Osteoblast (primary cell): ENCODE data around the gene SLC25A26. TPM values are rescaled to one million over a fixed set of nuclear protein-coding genes. Genes with fewer than 3 reads are reported as not detected.
A peak's percentile ranks its signal among the peaks of the same experiment; 100 is the strongest.
"Not testable (repeated sequence)": the region's sequence is repeated elsewhere in the genome, so short reads cannot be mapped to it uniquely, and the experiment has no call there.

Source experiments
- DNase-seq: peaks from one replicate; pipeline ENCODE4 v3.0.0; 2011; ENCODE audit warnings: low spot score, mixed read lengths; ENCODE audit not compliant: insufficient read length; ENCODE audit errors: missing footprints
- H2AFZ ChIP-seq: 2 replicates; pipeline ENCODE4 v1.6.0; 2011; ENCODE audit warnings: mild to moderate bottlenecking, low read length
- H3K27ac ChIP-seq: 2 replicates; pipeline ENCODE4 v1.5.1; 2011; ENCODE audit warnings: mild to moderate bottlenecking, low read depth, low read length, moderate library complexity
- H3K27me3 ChIP-seq: 2 replicates; pipeline ENCODE4 v1.6.0; 2012; ENCODE audit warnings: mild to moderate bottlenecking, control low read depth, inconsistent platforms, low read length, moderate library complexity; ENCODE audit not compliant: insufficient read depth
- H3K36me3 ChIP-seq: 2 replicates; pipeline ENCODE4 v1.5.1; 2011; ENCODE audit warnings: mild to moderate bottlenecking, low read length, control low read depth, moderate library complexity; ENCODE audit not compliant: insufficient read depth
- H3K4me1 ChIP-seq: 2 replicates; pipeline ENCODE4 v1.5.1; 2011; ENCODE audit warnings: mild to moderate bottlenecking, low read length, control low read depth, moderate library complexity; ENCODE audit not compliant: insufficient read depth
- H3K4me2 ChIP-seq: 2 replicates; pipeline ENCODE4 v1.6.0; 2011; ENCODE audit warnings: mild to moderate bottlenecking, low read length; ENCODE audit not compliant: insufficient read depth
- H3K4me3 ChIP-seq: fragments of 200-600 bp; sonication (generic); 3 replicates; pipeline ENCODE4 v1.5.1; 2012; ENCODE audit warnings: mild to moderate bottlenecking, low read length, inconsistent platforms; ENCODE audit not compliant: insufficient read depth
- H3K79me2 ChIP-seq: 2 replicates; pipeline ENCODE4 v1.6.0; 2012; ENCODE audit warnings: mild to moderate bottlenecking, low read length, control low read depth, inconsistent platforms; ENCODE audit not compliant: insufficient read depth
- H3K9me3 ChIP-seq: 2 replicates; pipeline ENCODE4 v1.5.1; 2011; ENCODE audit warnings: low read depth, low read length, control low read depth
- H4K20me1 ChIP-seq: 2 replicates; pipeline ENCODE4 v1.6.0; 2012; ENCODE audit warnings: mild to moderate bottlenecking, low read length, control low read depth; ENCODE audit not compliant: insufficient read depth
- total RNA-seq: library from RNA; depleted of rRNA; stranded (reverse); fragments of >200 nt; gene quantifications from 2 replicates; pipeline ENCODE4 v1.2.3, GENCODE V29; 2012
- TF ChIP-seq, protein P1 (sequence below): IDR thresholded peaks from 2 replicates; pipeline ENCODE4 v1.5.1; 2011; ENCODE audit warnings: mild to moderate bottlenecking, low read depth, low read length, moderate library complexity; ENCODE audit errors: extremely low read depth

The SLC25A26 gene
- total RNA-seq, 1 donor: 26.1 TPM

GRCh38 chr3:66416556-66417304, 195.9 kb downstream of the SLC25A26 start:
- no peaks in the 10 kb centered on the region for H4K20me1 ChIP-seq
- no peak overlapping the region for H3K4me2 ChIP-seq
- no peaks in the 10 kb centered on the region for H3K27me3 ChIP-seq
- no peak overlapping the region for H3K27ac ChIP-seq
- peaks cover under 1% of the 10 kb centered on the region for H3K9me3 ChIP-seq
- H3K4me1 ChIP-seq: peaks cover 25% of the 10 kb centered on the region
- no peaks in the 10 kb centered on the region for H3K79me2 ChIP-seq
- H2AFZ ChIP-seq: no peak overlapping the region
- no peak for DNase-seq
- H3K4me3 ChIP-seq: no peak overlapping the region
- peaks cover 2% of the 10 kb centered on the region for H3K36me3 ChIP-seq
- TF ChIP-seq, protein P1, sequence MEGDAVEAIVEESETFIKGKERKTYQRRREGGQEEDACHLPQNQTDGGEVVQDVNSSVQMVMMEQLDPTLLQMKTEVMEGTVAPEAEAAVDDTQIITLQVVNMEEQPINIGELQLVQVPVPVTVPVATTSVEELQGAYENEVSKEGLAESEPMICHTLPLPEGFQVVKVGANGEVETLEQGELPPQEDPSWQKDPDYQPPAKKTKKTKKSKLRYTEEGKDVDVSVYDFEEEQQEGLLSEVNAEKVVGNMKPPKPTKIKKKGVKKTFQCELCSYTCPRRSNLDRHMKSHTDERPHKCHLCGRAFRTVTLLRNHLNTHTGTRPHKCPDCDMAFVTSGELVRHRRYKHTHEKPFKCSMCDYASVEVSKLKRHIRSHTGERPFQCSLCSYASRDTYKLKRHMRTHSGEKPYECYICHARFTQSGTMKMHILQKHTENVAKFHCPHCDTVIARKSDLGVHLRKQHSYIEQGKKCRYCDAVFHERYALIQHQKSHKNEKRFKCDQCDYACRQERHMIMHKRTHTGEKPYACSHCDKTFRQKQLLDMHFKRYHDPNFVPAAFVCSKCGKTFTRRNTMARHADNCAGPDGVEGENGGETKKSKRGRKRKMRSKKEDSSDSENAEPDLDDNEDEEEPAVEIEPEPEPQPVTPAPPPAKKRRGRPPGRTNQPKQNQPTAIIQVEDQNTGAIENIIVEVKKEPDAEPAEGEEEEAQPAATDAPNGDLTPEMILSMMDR: no peak

DNA sequence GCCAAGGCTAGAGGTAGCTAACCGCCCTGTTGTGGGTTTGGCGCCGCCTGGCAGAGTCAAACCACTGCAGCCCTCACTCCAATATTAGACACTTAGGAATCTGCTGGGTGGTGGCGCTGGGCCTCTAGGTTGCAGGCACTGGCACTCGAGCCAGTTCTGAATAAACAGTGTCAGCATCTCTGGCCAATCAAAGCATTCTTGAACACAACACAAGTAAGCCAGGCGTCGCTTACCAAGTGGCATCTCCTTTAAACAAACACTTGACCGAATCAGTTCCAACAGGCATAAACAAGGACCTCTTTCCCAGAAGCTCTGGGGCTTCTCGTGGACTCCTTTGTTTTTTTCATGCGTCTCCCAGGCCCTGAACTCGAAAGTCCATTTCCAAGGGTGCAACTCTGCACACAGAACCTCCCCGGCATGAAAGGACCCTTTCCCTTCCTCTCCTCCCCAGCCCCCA, 197.7 kb downstream of the SLC25A26 start:
- H3K79me2 ChIP-seq: no peaks in the 10 kb centered on the region
- no peak overlapping the region for H2AFZ ChIP-seq
- TF ChIP-seq, protein P1: no peak
- no peak overlapping the region for H3K4me3 ChIP-seq
- no peaks in the 10 kb centered on the region for H3K36me3 ChIP-seq
- peaks cover 2% of the 10 kb centered on the region for H3K9me3 ChIP-seq
- DNase-seq: no peak
- no peak overlapping the region for H3K27ac ChIP-seq
- no peaks in the 10 kb centered on the region for H4K20me1 ChIP-seq
- no peaks in the 10 kb centered on the region for H3K27me3 ChIP-seq
- H3K4me1 ChIP-seq: peaks cover 15% of the 10 kb centered on the region
- peak overlapping the region; percentile 25 for H3K4me2 ChIP-seq

- Histone ChIP-seq H3K27me3 (no peaks in the 10 kb centered on the region), H3K9me3 (peaks cover 2% of the 10 kb centered on the region), H3K79me2 (no peaks in the 10 kb centered on the region), H3K4me3 (no peak overlapping the region), H4K20me1 (no peaks in the 10 kb centered on the region), H3K27ac (no peak overlapping the region), H3K36me3 (no peaks in the 10 kb centered on the region), H3K4me1 (peaks cover 12% of the 10 kb centered on the region), H3K4me2 (no peak overlapping the region), H2AFZ (no peak overlapping the region)
- TF ChIP-seq, protein P1: no peak
- no peak for DNase-seq
Observed at GRCh38 chr3:66419036-66419435, 198.2 kb downstream of the SLC25A26 start.

GRCh38 chr3:66421144-66421543, 200.3 kb downstream of the SLC25A26 start:
- H3K27ac ChIP-seq, H3K9me3 ChIP-seq, H3K36me3 ChIP-seq, H4K20me1 ChIP-seq, H2AFZ ChIP-seq, H3K79me2 ChIP-seq, DNase-seq, H3K4me2 ChIP-seq, H3K4me3 ChIP-seq, H3K27me3 ChIP-seq: not testable (repeated sequence)
- peaks cover 15% of the 10 kb centered on the region for H3K4me1 ChIP-seq

DNA sequence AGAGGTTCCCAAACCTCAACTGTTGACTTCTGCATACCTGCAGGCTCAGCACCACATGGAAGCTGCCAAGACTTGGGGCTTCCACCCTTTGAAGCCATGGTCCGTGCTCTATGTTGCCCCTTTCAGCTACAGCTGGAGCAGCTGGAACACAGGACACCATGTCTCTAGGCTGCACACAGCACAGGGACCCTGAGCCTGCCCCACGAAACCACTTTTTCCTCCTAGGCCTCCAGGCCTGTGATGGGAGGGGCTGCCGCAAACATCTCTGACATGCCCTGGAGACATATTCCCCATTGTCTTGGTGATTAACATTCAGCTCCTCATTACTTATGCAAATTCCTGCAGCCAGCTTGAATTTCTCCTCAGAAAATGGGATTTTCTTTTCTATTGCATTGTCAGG, 201.1 kb downstream of the SLC25A26 start:
- H3K27me3 ChIP-seq, H2AFZ ChIP-seq, H4K20me1 ChIP-seq, H3K4me3 ChIP-seq, H3K36me3 ChIP-seq, H3K9me3 ChIP-seq, H3K79me2 ChIP-seq, H3K4me2 ChIP-seq, H3K27ac ChIP-seq, H3K4me1 ChIP-seq, DNase-seq: not testable (repeated sequence)
